ENCODE measurements around the gene LRRC25.

LRRC25 gene

DNA sequence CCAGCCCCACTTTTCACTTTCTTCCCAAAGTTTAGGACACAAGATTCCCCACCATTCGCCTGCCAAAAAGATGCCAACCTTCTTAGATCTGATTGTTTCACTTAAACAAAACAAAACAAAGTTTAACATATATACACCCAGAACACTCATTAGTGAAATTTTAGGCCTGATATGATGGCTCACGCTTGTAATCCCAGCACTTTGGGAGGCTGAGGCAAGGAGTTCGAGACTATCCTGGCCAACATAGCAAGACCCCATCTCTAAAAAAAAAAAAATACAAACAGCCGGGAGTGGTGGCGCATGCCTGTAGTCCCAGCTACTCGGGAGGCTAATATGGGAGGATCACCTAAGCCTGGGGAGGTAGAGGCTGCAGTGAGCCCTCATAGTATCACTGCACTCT, 52.1 kb downstream of the LRRC25 start:
- DNase-seq (ENCODE audit: low read depth) = no peak

DNA sequence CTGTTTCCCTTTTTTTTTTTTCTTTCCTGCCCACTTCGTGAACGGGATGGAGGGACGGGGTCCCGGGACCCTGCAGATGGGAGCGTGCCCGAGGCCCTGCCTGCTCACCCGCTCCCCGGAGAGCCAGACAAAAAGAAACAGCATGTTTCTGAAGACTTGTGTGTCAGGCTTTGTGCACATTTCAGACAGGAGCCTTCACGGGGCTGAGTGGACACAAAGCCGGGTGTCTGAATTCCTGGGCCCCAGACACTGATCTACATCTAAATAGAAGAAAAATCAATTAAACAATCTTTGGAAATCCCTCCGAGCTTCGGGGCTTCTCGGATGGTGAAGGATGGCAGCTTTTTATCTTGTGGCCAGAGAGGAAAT, 52.9 kb downstream of the LRRC25 start:
- no peak for DNase-seq (ENCODE audit: low read depth)

DNA sequence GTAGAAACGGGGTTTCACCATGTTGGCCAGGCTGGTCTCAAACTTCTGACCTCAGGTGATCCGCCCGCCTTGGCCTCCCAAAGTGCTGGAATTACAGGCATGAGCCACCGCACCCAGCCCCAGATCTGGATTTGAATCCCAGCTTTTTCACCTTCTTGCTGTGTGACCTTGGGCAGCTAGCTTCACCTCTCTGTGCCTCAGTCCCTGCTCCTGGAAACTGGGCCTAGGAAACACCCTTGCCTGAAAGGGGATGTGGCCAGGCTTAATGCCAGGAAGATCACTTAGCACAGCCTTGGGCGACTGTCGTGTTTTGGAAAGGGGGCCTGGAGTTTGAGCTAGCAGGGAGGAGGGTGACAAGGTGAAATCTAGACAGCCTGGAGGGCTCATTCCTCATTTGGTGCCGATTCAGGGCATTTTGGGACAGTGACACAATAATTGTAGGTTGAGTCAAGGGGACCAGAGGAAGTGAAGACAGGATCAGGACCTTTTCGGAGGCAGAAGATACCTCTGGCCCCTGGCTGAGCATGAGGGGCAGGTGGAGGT, 55.3 kb downstream of the LRRC25 start:
- no peak for DNase-seq (ENCODE audit: low read depth)
